ENCODE results near the gene PPP1R1A.

PPP1R1A gene

DNA sequence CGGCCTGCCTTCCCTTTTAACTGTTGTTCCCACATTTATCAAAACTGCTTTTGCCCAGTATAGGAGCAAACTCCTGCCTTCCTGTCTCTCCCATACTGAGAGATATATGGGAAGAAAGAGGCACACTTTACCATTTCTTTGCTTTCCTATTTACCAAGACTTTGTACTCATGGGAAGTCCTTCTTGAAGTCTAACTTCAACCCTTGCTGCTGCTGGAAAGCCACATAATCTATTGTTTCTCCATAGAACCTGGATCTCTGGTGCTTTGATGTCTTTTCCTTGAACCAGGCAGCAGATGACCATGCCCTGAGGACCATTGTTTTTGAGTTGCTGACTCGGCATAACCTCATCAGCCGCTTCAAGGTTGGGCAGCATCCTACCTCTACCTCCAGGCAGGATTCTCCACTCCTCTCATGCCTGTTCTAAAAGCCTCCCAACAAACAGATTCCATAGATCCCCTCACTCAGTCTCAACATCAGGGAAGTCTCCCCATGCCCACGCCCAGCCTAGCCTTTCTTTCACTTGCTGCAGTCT, 18.4 kb downstream of the PPP1R1A start:
- DNase-seq, result no peak

DNA sequence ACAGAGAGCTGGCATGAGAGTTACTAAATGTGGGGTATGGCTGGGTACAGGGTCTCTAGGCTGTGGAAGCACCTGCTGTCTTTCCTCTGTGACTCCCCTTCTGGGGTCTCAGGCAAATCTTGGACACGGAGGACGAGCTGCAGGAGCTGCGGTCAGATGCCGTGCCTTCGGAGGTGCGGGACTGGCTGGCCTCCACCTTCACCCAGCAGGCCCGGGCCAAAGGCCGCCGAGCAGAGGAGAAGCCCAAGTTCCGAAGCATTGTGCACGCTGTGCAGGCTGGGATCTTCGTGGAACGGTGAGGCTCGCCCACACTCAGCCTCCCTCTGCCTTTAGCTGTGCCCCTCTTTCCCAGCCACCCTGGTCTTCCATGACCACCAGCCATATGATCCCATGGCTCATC, 19.4 kb downstream of the PPP1R1A start:
- no peak for DNase-seq

DNA sequence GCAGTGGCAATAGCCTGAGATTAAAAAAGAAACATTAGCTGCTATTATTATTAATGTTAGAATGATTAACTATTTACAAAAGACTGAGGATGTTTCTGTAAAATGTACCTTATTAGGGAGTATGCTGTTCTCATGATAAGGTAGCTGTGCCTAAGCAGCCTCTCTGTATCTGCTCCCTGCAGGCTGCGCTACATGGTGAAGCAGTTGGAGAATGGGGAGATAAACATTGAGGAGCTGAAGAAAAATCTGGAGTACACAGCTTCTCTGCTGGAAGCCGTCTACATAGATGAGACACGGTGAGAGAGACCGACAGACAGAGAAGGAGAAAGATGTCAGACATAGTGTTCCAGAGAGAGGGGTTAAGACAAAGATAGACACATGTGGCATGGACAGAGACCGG, 21.7 kb downstream of the PPP1R1A start:
- DNase-seq, result no peak

DNA sequence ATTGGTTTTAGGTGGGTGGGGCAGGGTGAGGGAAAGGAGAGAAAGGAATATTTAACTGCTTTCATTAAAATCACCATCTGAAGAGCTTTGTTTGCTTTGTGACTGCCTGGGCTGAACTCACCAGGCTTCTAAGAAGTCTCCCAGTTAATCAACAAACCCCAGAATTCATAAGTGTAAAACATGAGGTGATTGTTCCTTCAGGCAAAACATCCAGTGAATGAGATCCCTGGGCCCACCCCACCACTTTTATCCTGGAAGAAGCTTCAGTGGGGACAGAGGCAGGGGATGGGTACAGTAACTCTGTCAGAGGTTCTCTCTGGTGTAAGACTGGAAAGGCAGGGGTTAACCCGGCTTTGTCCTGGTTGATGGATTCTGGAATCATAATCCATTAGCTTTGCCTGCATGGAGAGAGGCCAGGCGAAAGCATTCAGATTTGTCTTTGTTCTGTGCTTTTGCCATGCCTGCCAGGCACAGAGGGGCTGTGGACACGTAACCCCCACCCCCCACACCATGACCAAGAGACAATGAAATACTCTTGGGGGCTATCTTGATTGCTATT, 22.4 kb downstream of the PPP1R1A start:
- DNase-seq, result no peak

DNA sequence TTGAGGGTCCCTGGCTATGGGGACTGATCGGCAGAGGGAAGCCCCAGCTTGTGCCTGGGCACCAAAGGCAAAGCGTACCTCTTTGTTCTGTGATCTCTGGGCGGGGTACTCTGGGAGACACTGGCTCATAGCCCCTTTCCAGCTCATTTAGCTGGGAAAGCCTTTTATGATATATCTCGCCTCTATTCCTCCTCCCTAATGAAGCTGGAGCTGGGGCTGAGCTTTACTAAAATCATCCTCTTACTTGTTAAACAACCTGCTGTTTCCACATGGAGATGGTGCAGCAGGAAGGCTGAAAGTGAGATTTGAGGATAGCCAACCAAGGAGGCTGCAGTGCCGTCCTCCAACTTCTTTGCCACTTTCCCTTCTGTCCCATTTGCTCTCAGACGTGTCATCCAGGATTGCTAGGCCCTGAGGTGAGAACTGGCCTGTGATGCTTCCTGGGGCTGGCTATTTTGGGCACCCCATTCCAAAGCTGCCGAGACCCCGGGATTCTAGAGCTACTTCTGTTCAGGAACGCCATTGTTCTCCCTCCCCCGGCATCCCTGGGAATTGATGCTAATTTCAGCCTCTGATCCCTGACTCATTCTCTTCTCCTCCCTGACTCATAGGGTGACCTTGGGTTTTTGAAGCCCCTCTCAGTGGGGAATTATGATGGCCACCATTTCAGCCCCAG, 23.0 kb downstream of the PPP1R1A start:
- DNase-seq, result no peak

DNA sequence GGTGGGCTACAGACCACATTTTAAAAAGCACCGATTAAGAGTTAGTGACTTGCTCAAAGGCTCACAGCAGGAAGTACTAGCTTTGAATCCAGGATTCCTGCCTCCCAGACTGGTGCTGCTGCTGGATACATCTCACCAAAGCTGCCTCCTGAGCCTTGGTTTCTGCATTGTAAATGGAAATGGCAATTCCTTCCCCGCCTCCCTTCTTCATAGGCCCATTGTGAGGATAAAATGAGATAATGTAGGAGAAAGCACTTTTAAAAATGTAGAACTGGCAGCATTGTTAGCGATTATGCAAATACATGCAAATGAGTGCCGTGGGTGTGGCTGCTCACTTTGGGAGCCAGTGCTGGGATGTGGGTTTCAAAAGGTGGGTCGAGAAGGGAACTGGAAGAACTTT, 23.7 kb downstream of the PPP1R1A start:
- no peak for DNase-seq

DNA sequence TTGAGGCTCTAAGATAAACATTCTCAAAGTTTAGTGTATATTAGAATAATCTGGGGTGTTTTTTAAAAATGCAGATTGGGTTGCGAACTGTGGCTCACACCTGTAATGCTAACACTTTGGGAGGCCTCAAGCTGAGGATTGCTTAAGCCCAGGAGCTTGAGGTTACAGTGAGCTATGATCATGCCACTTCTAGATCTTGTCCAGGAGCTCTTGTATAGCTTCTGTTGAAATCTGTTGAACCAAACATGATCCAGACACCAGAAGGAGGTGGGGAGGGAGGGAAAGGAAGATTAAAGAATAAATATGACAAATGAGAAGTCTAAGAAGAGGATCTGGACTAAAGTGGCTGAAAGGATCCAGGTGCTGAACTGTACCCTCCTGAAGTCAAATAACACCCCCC, 24.7 kb downstream of the PPP1R1A start:
- DNase-seq, result no peak

DNA sequence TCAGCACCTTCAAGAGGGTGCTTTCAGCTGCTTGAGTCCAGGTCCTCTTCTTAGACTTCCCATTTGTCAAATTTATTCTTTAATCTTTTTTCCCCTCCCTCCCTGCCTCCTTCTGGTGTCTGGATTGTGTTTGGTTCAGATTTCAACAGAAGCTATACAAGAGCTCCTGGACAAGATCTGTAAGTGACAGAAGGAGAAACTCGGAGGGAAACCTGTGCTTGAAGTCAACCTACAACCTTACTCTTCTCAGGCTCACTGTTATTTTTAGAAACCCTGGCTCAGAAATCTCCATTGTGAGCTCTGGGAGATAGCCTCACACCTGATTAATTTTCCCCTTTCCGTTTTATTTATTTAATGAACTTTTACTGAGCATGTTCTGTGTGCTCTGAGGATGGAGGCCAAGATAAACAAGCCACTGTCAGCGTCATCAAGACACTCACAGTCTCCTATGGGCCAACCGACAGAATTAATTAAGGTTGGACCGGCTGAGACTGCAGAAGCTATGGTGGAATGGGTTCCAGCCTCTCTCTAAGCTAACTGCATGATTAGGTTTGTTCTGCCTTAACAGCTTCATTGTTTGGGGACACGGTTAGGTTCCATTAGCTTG, 25.6 kb downstream of the PPP1R1A start:
- no peak for DNase-seq

DNA sequence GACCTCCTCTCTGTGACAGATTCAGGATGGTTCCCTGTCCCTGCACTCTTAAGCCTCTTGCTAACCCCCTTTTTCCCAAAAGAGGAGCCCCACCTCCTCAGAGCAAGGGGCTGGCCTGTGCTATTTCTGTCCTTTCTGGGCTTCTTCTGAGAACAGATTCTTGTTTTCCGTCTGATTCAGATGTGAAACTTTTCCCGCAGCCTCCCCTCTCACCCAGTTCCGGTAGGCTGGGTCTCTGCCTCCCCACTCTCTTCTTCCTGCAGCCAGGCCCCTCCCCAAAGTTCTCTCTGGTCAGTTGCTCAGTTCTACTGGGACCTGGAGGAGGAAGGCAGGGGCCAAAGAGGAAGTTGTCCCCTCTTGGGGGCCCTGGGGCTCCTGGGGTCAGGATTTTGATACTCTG, 27.3 kb downstream of the PPP1R1A start:
- peak; percentile 40 for DNase-seq

DNA sequence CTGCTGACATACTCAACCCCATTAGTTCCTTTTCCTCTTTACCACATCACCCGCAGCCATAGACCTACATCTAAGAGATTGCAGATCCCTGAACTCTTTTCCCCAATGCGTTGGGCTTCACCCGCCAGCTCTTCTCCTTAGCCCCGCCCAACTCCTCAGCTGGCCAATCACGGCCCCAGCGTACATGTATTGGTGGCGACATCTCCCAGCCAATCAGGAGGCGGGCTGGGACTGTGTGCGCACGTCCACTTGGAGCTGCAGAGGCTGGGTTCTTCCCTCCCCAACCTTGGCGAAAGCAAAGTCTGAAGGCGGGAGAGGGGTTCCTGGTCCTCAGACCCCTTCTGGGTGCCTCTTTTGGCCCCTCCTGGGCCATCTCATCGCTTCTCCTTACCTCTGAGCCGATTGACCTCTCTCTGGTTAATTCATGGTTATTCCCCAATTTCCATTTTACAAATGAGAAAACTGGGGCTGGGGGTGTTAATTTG, 28.0 kb downstream of the PPP1R1A start:
- peak; percentile 96 for DNase-seq

DNA sequence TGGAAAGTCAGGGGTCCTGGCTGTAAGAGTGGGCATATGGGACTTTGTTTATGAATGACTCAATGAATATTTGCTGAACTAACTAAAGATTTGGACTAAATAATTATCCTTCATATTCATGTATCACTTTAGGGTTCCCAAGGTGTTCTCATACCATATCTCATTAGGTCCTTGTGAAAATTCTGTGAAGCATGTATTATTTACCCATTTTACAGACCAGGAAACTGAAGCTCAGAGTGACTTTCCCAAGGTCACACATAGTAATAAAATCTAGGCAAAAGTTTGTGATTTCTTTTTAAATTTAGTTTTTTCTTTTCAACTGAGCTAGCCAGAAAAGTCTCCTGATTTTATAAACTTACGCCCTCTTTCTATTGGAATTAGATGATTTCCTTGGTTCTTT, 29.7 kb downstream of the PPP1R1A start:
- no peak for DNase-seq

DNA sequence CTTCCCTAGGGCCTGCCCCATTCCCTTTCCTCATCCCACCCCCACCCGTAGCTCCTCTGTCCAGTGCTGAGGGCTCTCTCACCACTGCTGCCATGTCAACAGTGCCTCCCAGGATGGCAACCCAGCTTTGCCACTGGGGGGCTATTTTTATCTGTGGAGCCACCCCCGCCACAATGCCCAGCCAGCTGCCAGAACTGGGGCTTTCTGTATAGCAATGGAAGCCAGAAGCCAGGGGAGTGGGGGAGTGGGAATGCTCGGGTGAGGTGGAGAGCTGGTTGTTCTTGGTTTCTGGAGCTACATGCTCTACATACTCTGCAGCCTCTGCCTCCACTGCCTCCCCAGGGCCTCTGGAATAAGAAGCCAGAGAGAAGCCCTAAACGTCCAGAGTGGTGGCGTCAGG, 30.1 kb downstream of the PPP1R1A start:
- DNase-seq, result no peak

DNA sequence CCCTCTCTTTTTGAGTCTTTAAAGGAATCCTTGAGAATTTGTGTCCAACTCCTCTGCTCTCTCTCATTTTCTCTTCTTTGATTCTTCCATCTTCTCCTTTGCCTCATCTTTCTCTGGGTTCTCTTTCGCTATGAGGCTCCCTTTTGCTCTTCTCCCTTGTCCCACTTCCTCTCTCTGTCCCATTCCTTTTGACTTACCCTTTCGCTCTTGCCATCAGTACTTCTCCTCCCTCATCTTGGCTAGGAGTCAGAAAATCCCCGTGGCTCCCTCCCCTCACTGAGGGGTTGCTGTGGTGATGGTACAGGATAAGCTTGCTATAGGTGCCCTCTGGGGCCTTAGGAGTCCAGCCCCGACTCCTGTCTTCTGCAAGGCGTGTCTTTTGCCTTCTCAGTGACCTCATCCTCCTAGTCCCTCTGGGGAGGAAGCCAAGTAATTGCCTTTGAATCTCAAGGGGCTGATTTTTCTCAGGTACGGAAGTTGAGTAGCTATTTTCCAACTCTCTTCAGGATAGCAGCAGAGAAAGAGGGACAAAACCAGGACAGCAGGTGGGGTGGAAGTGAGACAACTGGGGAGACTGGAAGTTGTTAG, 32.7 kb downstream of the PPP1R1A start:
- no peak for DNase-seq

DNA sequence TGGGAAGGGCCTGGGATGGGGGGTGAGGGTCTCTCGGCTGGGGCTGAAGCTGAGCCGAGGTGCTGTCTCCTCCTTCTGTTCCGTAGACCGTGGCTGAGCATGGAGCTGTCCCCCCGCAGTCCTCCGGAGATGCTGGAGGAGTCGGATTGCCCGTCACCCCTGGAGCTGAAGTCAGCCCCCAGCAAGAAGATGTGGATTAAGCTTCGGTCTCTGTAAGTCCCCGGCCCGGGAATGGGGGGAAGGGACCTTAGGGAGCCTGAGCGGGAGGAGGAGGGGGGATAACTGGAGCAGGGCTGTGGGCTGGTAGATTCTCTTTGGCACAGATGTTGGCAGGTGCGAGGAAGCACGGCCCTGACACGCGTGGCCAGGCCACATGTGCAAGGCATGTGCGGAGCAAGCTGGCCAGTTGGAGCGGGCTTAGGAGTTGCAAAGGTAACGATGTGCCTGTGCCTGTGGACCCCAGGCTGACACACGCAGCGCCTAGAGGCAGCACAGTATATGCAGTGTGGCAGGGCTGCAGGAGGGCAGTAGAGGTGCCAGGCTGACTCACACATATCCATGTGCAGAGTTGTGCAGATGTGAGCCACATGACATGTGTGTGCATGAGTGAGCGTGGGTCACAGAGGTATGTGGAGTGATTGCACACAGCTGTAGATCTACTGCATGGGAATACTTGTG, 38.5 kb downstream of the PPP1R1A start:
- no peak for DNase-seq

DNA sequence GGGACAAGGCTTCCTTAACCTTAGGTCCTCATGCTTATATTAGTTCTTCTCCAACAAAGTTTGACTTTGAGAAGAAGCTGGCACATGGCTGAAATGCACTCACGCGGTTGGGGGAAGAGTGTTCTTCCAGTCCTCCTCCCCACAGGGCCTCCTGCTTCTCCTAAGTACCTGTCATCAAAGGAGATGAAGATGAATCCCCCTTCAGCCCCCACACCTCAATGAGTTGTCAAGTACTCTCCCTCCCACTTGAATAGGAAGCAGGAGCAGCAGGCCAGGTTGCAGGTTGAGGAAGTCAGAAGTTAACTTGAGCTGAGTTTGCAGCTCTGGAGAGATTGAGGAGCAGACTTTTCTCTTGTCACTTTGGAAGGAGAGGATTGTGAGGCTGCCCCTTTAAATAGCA, 41.9 kb downstream of the PPP1R1A start:
- no peak for DNase-seq

DNA sequence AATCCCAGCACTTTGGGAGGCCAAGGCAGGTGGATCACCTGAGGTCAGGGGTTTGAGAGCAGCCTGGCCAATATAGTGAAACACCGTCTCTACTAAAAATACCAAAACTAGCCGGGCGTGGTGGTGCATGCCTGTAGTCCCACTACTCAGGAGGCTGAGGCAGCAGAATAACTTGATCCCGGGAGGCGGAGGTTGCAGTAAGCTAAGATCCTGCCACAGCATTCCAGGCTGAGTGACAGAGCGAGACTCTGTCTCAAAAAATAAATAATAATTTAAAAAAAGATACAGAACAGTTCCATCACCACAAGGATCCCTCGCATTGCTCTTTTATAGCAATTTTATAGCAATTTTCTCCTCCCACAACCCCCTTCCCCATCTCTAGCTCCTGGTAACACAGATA, 43.7 kb downstream of the PPP1R1A start:
- DNase-seq, result no peak

DNA sequence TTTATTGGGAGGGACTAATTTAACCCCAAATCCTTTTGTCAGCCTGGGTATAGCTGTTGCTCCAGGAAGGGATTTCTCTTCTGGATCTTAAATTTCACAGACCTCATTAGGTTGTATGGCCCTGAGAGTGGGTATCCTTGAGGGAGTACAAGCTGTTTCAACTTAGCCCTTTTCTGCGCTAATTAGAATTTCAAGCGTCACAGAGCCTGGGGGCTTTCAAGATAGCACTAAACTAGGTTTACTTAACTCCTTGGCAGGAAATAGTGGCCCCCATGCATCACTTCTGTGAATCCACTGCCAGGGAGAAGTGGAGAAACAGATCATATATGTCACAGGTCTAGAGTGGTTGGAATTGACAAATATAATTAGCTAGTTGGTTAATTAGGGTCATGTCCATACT, 44.9 kb downstream of the PPP1R1A start:
- DNase-seq, result no peak

DNA sequence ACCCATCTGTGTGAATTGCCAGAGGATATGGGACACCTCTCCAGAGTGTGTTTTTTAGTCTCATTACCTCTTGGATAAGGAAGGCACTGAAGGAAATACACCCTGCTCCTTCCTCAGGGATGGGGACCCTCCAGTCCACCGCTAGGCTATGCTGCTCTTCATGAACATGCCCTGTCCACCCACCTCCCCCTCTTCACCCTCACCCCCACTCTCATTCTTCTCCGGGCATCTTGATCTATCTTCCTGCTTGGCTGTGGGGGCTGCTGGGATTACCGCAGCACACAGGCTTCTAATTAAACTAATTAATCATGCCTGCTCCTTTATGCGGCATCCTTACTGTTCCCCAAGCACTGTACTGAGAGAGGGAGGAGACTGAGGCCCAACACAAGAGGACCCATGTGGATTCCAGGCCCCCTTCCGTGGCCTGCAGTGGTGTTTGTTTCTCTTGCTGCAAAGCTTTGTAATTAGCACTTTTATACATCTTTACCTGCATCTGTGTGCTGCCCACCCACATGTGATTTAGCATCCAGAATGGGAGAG, 46.6 kb downstream of the PPP1R1A start:
- no peak for DNase-seq

DNA sequence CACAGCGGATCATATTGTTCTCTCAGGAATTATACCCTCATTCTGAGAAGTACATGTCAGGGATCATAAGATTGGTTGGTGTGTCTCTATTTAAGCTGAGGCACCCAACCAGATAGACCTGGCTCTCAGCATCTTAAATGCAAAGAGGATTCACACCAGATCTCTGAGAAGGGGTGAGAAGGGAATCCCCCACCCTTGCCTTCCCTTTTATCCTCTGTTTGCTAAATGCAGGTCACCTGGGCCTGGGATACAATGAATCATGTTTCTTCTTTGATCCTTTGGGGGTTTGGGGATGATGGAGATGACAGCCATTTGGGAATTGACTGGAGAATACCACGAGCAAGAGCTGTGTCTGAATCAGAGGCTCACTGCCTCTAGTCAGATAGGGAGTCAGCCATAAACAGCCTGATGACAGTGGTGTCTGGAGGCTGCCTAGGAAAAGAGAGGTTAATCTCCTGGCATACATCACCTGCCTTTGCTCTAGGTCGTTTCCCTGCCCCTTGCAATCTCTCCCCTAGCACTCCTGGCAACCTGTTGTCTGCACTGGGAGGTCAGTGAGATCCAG, 50.2 kb downstream of the PPP1R1A start:
- no peak for DNase-seq

DNA sequence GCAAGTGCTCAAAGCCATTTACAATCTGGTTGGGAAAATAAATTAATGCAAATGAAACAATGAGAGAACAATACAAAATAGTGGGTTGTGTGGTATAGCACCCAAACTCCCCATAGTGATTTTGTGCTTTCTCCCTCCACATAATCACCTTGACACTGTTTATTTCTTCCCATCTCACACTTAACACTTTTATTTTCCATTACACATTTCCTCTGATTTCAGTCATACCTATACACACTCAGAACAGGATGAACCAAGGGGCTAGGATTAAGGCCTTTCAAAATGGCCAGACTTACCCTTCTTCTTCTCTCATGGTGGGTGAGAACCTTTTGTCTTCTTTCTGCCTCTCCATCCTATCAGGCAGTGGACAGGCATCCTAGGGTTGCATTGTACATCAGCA, 53.0 kb downstream of the PPP1R1A start:
- DNase-seq, result no peak

DNA sequence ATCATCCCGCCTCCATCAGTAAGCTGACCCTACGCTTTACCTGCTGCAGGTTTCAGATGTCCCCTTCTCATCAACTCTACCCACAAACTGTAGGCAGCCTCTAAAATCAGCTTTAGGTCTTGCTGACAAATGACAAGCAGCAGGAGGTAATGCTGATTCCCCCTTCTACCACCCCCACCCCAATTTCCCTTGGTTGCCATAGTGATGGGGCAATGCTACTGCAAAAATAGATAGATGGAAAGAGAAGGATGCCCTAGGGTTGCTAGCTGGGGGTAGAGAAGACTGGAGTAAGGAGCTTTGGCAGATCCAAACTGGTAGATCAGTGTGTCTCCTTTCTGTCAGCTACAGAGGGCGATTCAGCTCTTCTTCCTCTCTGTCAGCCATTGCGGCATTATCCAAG, 58.9 kb downstream of the PPP1R1A start:
- DNase-seq, result no peak
